Common myeloid progenitor, CD34-positive (primary cell): ENCODE data around the gene TPRX2.
A peak's percentile ranks its signal among the peaks of the same experiment; 100 is the strongest.

ENCODE experiments used
- CTCF ChIA-PET: fragments of 350-600 bp; sonication (Branson Sonifier 250); formaldehyde crosslinking; loops from one replicate; lab custom pipeline; 2021; ENCODE audit warnings: antibody characterized with exemption; lab: Charles Lee
- POLR2A ChIA-PET: fragments of 350-600 bp; sonication (Branson Sonifier 250); formaldehyde crosslinking; loops from one replicate; lab custom pipeline; 2021; ENCODE audit warnings: antibody characterized with exemption; lab: Charles Lee
- DNase-seq, 3 donors: peaks; one replicate each; pipeline versions ENCODE4 v3.0.0 to v3.0.0-alpha.2; 2013
- H3K27ac ChIP-seq, 2 experiments: 1 replicate in 1 of 2; 2 replicates in 1 of 2; pipeline ENCODE4 v1.7.0; 2013; ENCODE audit warnings: inconsistent platforms in 2 of 2, low read length in 2 of 2, mild to moderate bottlenecking in 2 of 2, low read depth in 1 of 2, moderate library complexity in 1 of 2; ENCODE audit not compliant: severe bottlenecking in 2 of 2, insufficient read depth in 1 of 2, poor library complexity in 1 of 2
- H3K27me3 ChIP-seq, 5 experiments: replicated peaks in 2 of 5; 1 replicate in 3 of 5; 2 replicates in 2 of 5; pipeline versions ENCODE4 v1.6.1 to v1.7.0; 2013; ENCODE audit warnings: low read length in 4 of 5, mild to moderate bottlenecking in 2 of 5, moderate library complexity in 2 of 5, inconsistent platforms in 1 of 5; ENCODE audit not compliant: insufficient read depth in 5 of 5, control insufficient read depth in 4 of 5
- H3K36me3 ChIP-seq, 4 experiments: 1 replicate in 2 of 4; 2 replicates in 2 of 4; pipeline versions ENCODE4 v1.6.1 to v1.7.0; 2013; ENCODE audit warnings: low read length in 3 of 4, control low read depth in 1 of 4, mild to moderate bottlenecking in 1 of 4; ENCODE audit not compliant: control insufficient read depth in 4 of 4, insufficient read depth in 4 of 4
- H3K4me1 ChIP-seq, 4 experiments: 1 replicate in 3 of 4; 2 replicates in 1 of 4; pipeline versions ENCODE4 v1.6.1 to v1.7.1; 2013; ENCODE audit warnings: low read length in 3 of 4, mild to moderate bottlenecking in 3 of 4, control low read depth in 1 of 4, inconsistent platforms in 1 of 4, moderate library complexity in 1 of 4; ENCODE audit not compliant: control insufficient read depth in 4 of 4, insufficient read depth in 4 of 4; ENCODE audit errors: control extremely low read depth in 1 of 4
- H3K4me3 ChIP-seq, 7 experiments: 1 replicate in 4 of 7; 2 replicates in 3 of 7; pipeline versions ENCODE4 v1.5.1 to v1.7.0; 2013; ENCODE audit warnings: mild to moderate bottlenecking in 7 of 7, low read length in 6 of 7, moderate library complexity in 6 of 7, inconsistent platforms in 2 of 7, low read depth in 2 of 7, control low read depth in 1 of 7; ENCODE audit not compliant: insufficient read depth in 4 of 7, control insufficient read depth in 1 of 7; ENCODE audit errors: extremely low read depth in 1 of 7
- H3K9me3 ChIP-seq, 5 experiments: 1 replicate in 4 of 5; 2 replicates in 1 of 5; pipeline versions ENCODE4 v1.6.1 to v1.7.1; 2013; ENCODE audit warnings: low read length in 4 of 5, mild to moderate bottlenecking in 2 of 5, inconsistent platforms in 1 of 5, low read depth in 1 of 5, moderate library complexity in 1 of 5; ENCODE audit not compliant: control insufficient read depth in 4 of 5, insufficient read depth in 2 of 5; ENCODE audit errors: control extremely low read depth in 1 of 5
- WGBS: methylation state at CpG from one replicate; pipeline ENCODE4 v1.1.5; 2013; ENCODE audit not compliant: insufficient coverage; 5-methylcytosine and 5-hydroxymethylcytosine counted together

TPRX2 gene

GRCh38 chr19:47891923-47892666 is 33.1 kb downstream of the TPRX2 start:
- Histone ChIP-seq H3K27ac (no peak overlapping the region), H3K9me3 (peaks cover 0 to 6% (median 5%) of the 10 kb centered on the region in 5 experiments), H3K4me1 (peaks cover 0 to 7% (median 0%) of the 10 kb centered on the region in 4 experiments), H3K27me3 (peaks cover 0 to 3% (median 0%) of the 10 kb centered on the region in 5 experiments), H3K36me3 (no peaks in the 10 kb centered on the region), H3K4me3 (no peak overlapping the region)
- CTCF ChIA-PET: no interaction called here
- POLR2A ChIA-PET: no interaction called here
- 54% methylated on average over 4 of the region's 7 CpGs for WGBS
- DNase-seq: peak; percentile 87 to 95 (median 87)

- H3K27me3 ChIP-seq: no peaks in the 10 kb centered on the region
- no peaks in the 10 kb centered on the region for H3K36me3 ChIP-seq
- DNase-seq: no peak
- H3K4me3 ChIP-seq: no peak overlapping the region
- H3K9me3 ChIP-seq: peaks cover 0 to 6% (median 5%) of the 10 kb centered on the region in 5 experiments
- ChIA-PET CTCF (no interaction called here), POLR2A (no interaction called here)
- no peak overlapping the region for H3K27ac ChIP-seq
- WGBS: 100% methylated on average over 4 of the region's 5 CpGs
- H3K4me1 ChIP-seq: peaks cover 0 to 7% (median 0%) of the 10 kb centered on the region in 4 experiments
Observed at GRCh38 chr19:47895165-47895782, 36.2 kb downstream of the TPRX2 start.

GRCh38 chr19:47896019-47896418 is 37.0 kb downstream of the TPRX2 start:
- WGBS: 100% methylated on average over 3 of the region's 4 CpGs
- Histone ChIP-seq H3K27me3 (no peaks in the 10 kb centered on the region), H3K4me3 (no peak overlapping the region), H3K4me1 (peaks cover 0 to 5% (median 0%) of the 10 kb centered on the region in 4 experiments), H3K9me3 (peaks cover 0 to 6% (median 5%) of the 10 kb centered on the region in 5 experiments), H3K36me3 (no peaks in the 10 kb centered on the region), H3K27ac (no peak overlapping the region)
- DNase-seq: no peak
- ChIA-PET CTCF (no interaction called here), POLR2A (no interaction called here)

DNA sequence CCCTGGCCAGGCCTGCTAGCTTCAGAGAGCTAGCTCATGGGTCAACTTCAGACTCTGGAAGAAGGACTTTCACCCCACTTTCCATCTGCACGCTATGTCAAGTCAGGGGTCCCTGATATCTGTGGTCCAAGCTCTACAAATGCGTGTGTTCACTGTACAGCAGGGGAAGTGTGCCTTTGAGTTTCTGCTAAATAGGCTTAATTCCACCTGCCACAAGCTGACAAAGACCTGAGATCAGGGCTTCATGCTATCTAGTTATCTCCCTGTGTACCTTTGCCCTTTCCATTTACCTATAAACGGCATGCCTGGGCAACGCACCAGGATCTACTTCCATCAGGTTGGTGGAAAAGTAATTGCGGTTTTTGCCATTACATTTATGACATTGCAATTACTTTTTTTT is 37.7 kb downstream of the TPRX2 start:
- 100% methylated on average over 2 of the region's 5 CpGs for WGBS
- Histone ChIP-seq H3K4me3 (no peak overlapping the region), H3K36me3 (no peaks in the 10 kb centered on the region), H3K9me3 (peaks cover 0 to 6% (median 5%) of the 10 kb centered on the region in 5 experiments), H3K27ac (no peak overlapping the region), H3K27me3 (no peaks in the 10 kb centered on the region), H3K4me1 (peaks cover 0 to 2% (median 0%) of the 10 kb centered on the region in 4 experiments)
- ChIA-PET POLR2A (interaction anchor here (0.6 kb wide), 1 partner anchor 657 kb away, joined by 3 read pairs; no protein-coding TSS in a partner anchor), CTCF (no interaction called here)
- DNase-seq: no peak

GRCh38 chr19:47897861-47898260 is 38.8 kb downstream of the TPRX2 start:
- no peak overlapping the region for H3K27ac ChIP-seq
- H3K4me1 ChIP-seq: no peaks in the 10 kb centered on the region
- no peak for DNase-seq
- 84% methylated on average over 8 of the region's 9 CpGs for WGBS
- no peaks in the 10 kb centered on the region for H3K36me3 ChIP-seq
- peaks cover 0 to 6% (median 5%) of the 10 kb centered on the region in 5 experiments for H3K9me3 ChIP-seq
- peaks cover 0 to 1% (median 0%) of the 10 kb centered on the region in 5 experiments for H3K27me3 ChIP-seq
- POLR2A ChIA-PET: no interaction called here
- no peak overlapping the region for H3K4me3 ChIP-seq
- CTCF ChIA-PET: no interaction called here

- peaks cover 0 to 6% (median 5%) of the 10 kb centered on the region in 5 experiments for H3K9me3 ChIP-seq
- 98% methylated on average over 6 of the region's 8 CpGs for WGBS
- no peak for DNase-seq
- peaks cover 0 to 2% (median 0%) of the 10 kb centered on the region in 5 experiments for H3K27me3 ChIP-seq
- H3K4me3 ChIP-seq: no peak overlapping the region
- no peak overlapping the region for H3K27ac ChIP-seq
- H3K4me1 ChIP-seq: no peaks in the 10 kb centered on the region
- POLR2A ChIA-PET: no interaction called here
- CTCF ChIA-PET: no interaction called here
- H3K36me3 ChIP-seq: no peaks in the 10 kb centered on the region
Observed at GRCh38 chr19:47899335-47899734, 40.3 kb downstream of the TPRX2 start.

DNA sequence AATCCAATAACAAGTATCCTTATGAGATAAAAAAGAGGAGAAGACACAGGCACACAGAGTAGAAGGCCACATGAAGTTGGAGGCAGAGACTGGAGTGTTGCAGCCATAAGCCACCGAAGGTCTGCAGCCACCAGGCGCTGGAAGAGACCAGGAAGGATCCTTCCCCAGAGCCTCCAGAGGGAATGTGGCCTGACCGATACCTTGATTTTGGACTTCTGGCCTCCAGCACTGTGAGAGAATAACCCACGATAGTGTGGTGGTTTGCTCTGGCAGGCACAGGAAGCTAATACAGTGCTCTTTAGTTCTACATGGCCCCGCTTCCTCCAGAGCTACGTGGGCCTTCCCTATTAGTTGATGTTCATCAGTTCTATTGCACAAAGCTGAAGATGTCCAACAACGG is 42.3 kb downstream of the TPRX2 start:
- WGBS: 73% methylated on average over 5 of the region's 7 CpGs
- Histone ChIP-seq H3K4me3 (no peak overlapping the region), H3K4me1 (no peaks in the 10 kb centered on the region), H3K36me3 (no peaks in the 10 kb centered on the region), H3K9me3 (peaks cover 0 to 2% (median under 1%) of the 10 kb centered on the region in 5 experiments), H3K27ac (no peak overlapping the region), H3K27me3 (peaks cover 0 to 2% (median 0%) of the 10 kb centered on the region in 5 experiments)
- ChIA-PET POLR2A (no interaction called here), CTCF (no interaction called here)
- DNase-seq: no peak
